HG03135 (cell line): ENCODE measurements around the gene PIP5K1C.

Experiments
- ATAC-seq: cut with Tn5 transposase; IDR thresholded peaks from one replicate; pipeline ENCODE4 v1.9.1; 2021; ENCODE audit warnings: mild to moderate bottlenecking, moderate library complexity; ENCODE audit not compliant: unreplicated experiment

Gene PIP5K1C

DNA sequence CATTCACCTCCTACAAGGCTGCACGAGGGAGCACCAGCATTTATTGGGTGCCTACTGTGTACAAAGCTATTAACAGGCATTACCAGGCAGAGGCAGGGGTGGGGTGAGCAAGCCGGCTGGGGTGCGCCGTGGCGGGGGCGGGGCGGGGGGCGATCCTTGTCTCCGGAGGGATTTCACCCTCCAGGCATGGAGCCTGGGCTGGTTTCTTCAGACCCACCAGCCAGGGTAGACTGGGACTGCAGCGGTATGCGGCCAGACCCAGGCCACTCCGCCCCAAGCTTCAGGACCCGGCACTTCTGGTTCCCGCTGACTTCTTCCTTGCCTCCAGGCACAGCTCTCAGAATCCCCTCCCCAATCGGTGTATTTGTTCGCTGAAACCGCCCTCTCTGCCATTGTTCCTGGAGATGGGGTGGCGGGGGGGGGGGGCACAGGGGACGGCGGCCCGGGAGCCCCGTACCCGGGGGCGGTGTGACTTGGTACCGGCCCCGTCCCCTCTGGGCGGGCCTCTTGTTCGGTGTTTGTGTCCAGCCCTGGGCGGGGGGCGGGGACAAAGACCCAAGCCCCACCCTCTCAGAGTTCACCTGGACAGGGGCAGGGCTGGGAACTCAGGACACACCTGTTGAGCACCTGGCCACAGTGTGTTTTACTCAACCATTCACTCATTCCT, 22.3 kb upstream of the PIP5K1C start:
- ATAC-seq = no peak

DNA sequence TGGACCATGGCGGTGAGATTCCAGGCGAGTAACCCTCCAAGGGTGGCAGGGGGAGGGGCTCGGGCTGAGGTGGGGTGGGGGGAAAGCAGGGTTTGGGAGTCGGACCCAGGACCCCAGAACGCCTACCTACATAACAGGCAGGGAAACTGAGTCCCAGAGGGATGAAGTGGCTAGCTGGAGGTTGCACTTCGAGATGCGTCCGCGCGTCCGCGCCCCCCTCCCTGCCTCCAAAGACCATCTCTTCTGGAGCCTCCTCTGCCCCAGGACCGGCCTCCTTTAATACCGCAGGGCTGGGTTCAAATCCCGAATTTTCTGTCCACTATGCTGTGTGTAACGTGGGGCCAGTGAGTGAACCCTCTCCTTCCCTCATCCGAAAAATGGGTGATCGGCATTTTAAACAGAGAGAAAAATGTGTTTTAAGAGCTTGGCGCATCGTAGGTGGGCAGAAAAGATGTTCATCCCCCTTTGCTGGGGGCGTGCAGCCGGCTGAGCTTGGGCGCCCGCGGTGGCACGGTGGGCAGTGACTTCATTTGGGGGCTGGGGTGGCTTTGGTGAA, 21.7 kb upstream of the PIP5K1C start:
- no peak for ATAC-seq

DNA sequence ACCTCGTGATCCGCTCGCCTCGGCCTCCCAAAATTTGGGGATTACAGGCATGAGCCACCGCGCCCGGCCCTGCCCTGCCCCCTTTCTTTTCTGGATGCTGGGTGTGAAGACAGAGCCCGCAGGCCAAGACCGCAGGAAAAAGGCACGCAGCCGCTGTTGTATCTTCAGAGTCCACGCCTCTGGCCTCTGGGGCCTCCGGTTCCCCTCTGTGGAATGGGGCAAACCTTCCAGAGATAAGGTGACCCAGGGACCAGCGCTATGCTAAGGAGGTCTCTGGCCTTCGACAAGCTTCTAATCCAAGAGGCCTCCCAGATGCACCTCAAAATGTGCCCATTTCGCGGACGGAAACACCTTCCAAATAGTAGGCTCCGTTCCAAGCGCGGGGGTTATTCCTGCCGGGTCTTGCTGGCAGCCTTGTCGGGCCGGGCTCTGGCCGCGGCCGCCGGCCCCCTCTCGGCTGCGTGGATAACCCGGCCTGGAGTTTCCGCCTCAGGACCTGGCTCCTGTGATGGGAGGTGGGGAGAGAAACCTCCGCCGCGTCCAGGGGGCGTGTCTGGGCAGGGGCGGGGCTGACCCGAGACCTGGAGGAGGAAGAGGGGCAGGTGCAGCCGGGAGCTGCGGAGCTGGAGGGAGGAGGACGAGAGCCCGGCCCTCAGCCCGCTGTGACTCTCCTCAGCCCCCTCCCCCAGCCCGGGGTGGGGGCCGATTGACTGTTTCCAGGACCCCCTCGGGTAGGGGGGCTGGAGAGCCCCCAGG, 21.0 kb upstream of the PIP5K1C start:
- ATAC-seq = no peak

DNA sequence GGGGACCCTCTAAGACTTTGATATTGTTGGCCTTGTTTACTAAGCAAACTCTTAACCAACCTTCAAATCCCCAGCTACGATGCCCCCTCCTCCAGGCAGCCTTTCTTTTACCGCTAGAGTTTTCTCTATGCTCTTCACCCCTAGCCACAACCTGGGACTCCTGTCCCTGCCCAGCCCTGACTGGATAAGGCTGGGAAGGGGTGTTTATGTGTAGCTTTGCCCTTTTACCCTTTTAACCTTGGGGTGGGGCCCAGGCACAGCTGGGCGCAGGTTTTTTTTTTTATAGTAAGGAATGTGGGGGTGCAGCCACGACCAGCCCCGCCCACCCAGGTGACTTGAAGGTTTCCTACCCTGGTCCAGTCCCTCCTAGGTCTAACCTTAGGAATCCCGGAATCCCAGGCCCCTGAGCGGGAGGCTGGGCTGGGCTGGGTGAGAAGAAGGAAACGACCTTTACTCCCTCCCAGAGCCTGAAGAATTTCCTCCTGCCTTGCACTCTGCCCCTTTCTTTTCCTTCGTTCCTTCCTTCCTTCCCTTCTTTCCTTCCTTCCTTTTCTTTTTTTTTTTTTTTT, 20.2 kb upstream of the PIP5K1C start:
- ATAC-seq = no peak

DNA sequence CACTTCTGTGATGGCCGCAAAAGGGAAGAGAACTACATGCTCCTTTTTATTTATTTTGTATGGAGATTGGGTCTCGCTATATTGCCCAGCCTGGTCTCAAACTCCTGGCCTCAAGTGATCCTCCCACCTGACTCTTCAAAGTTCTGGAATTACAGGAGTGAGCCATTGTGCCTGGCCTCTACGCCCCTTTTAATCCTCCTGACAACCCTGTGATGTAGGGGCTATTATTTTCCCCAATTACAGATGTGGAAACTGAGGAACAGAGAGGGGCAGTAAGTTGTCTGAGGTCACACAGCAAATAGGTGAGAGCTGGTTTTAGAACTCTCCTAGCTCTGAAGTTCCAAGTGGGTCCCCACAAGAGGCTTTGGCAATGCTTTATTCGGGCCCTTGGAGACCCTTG, 19.6 kb upstream of the PIP5K1C start:
- no peak for ATAC-seq

DNA sequence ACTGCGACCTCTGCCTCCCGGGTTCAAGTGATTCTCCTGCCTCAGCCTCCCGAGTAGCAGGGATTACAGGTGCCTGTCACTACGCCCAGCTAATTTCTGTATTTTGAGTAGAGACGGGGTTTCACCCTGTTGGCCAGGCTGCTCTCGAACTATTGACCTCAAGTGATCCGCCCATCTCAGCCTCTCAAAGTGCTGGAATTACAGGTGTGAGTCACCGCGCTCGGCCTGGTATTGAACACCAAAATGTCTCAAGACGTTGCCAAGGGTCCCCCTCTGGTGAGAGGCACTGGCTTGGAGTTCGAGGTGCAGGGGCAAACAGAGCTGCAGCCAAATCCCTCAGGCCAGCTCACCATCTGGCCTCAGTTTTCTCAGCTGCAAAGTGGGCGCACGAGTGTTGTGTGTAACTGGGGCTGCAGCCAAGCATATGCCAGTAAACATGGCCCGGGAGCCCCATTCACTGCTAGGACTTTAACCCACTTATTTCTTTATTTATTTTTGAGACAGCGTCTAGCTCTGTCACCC, 15.9 kb upstream of the PIP5K1C start:
- ATAC-seq = no peak

- ATAC-seq = no peak
These were observed 12.7 kb upstream of the PIP5K1C start for GRCh38 chr19:3712663-3713611.

GRCh38 chr19:3710265-3710812, 10.1 kb upstream of the PIP5K1C start:
- ATAC-seq = no peak

GRCh38 chr19:3708207-3708931, 8.1 kb upstream of the PIP5K1C start, which contains the start of gene TJP3:
Gene TJP3 (plus strand): TSS chr19:3708384. CDS start chr19:3728433, 20,049 bp downstream.
- no peak for ATAC-seq

DNA sequence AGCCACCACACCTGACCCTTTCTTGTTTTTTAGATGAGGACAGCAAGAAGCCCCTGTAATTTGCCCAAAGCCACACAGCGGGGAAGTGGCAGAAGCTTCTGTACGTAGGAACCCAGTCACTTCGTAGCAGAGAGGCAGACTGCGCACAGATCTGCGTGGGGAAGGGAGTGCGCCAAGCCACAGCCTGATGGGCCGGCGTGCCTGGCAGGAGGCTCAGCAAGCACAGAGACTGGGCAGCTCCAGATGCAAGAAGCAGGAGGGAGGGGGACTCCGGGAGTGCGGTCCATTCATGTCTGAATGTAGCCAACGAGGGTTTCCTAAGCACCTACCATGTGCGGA, 7.6 kb upstream of the PIP5K1C start:
- ATAC-seq = no peak

DNA sequence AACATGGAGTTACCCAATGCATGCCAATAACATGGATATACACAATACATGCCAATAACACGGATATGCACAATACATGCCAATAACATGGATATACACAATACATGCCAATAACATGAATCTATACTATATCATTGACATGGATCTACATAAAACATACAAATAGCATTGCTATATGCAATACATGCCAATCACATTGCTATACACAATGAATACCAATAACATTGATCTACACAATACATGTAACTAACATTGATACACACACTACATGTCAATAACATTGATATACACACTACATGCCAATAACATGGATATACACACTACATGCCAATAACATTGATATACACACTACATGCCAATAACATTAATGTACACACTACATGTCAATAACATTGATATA, 932 bp upstream of the PIP5K1C start:
- ATAC-seq = no peak

GRCh38 chr19:3699741-3700241, 477 bp downstream of the PIP5K1C start:
- ATAC-seq = peak; percentile 37

- no peak for ATAC-seq
These were observed 1.1 kb downstream of the PIP5K1C start for GRCh38 chr19:3698974-3699740.

DNA sequence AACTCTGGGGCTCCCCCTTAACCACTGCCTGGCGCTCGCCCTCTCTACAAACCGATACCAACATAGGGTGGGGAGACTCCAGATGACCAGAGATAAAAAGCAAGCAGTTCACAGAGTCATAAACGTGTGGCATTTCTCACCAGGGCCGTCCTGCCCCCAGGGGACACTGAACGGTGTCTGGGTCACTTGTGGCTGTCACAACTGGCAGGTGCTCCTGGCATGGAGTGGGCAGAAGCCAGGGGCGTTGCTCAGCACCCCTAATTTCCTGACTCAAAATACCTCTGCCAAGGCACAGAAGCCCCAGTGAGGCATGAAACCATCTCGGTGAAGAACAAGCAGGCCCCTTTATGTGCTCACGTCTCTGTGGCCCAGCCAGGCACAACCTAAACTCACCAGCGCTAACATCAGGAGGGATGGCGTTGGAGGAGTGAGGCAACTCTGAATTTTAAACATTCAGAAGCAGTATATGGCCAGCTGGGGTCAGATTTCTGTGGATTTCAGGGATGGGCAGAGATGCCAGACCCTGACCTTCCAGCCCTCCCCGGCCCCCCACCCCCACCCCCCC, 1.8 kb downstream of the PIP5K1C start:
- ATAC-seq = no peak

GRCh38 chr19:3697671-3698385, 2.4 kb downstream of the PIP5K1C start:
- no peak for ATAC-seq

DNA sequence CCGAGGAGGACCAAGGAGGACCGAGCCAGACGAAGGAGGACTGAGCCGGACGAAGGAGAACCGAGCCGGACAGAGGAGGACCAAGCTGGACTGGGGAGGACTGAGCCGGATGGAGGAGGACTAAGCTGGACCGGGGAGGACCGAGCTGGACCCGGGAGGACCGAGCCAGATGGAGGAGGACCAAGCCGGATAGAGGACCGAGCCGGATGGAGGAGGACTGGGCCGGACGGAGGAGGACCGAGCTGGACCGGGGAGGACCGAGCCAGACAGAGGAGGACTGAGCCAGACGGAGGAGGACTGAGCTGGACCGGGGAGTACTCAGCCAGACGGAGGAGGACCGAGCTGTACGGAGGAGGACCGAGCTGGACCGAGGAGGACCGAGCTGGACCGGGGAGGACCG, 3.2 kb downstream of the PIP5K1C start:
- ATAC-seq = no peak

DNA sequence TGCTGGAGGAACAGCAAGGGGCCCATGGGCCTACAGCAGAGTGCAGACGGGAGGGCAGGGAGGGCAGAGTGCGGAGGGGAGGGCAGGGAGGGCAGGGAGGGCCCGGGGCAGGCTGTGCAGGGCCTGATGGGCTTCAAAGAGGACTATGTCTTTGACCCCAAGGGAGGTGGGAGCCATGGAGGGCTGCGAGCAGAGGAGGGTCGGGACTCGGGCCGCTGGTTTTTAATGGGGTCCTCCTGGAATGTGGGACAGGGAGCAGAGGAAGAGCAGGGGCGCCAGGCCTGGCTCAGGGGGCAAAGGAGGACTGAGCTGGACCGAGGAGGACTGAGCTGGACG, 3.6 kb downstream of the PIP5K1C start:
- no peak for ATAC-seq
